Activated CD4-positive, alpha-beta T cell treated with anti-CD3 and anti-CD28 coated beads, Interleukin-2, amount 10 ng/mL, durations not matched to agents 7 days and 5 days (primary cell): ENCODE results near the gene SH3PXD2A. TPM values are rescaled to one million over a fixed set of nuclear protein-coding genes. Genes with fewer than 3 reads are reported as not detected.

Experiments
- CTCF ChIA-PET: fragments of 350-600 bp; sonication (Branson Sonifier 250); formaldehyde crosslinking; loops from one replicate; lab custom pipeline; 2021; ENCODE audit warnings: antibody characterized with exemption; lab: Charles Lee
- POLR2A ChIA-PET: fragments of 350-600 bp; sonication (Branson Sonifier 250); formaldehyde crosslinking; loops from one replicate; lab custom pipeline; 2021; ENCODE audit warnings: antibody characterized with exemption; lab: Charles Lee
- DNase-seq: peaks from one replicate; pipeline ENCODE4 v3.0.0-alpha.2; 2020
- H3K27ac Mint-ChIP-seq: one replicate; pipeline ENCODE4 v1.8.0; 2021; ENCODE audit warnings: mild to moderate bottlenecking, moderate library complexity, mixed read lengths
- H3K27me3 Mint-ChIP-seq: one replicate; pipeline ENCODE4 v1.8.0; 2021; ENCODE audit warnings: mixed read lengths
- H3K36me3 Mint-ChIP-seq: one replicate; pipeline ENCODE4 v1.8.0; 2021; ENCODE audit warnings: low read depth, mixed read lengths
- H3K4me1 Mint-ChIP-seq: one replicate; pipeline ENCODE4 v1.8.0; 2021; ENCODE audit warnings: mixed read lengths
- H3K4me3 Mint-ChIP-seq: one replicate; pipeline ENCODE4 v1.8.0; 2021; ENCODE audit warnings: mild to moderate bottlenecking, moderate library complexity, mixed read lengths
- H3K9me3 Mint-ChIP-seq: one replicate; pipeline ENCODE4 v1.8.0; 2021; ENCODE audit warnings: mixed read lengths
- total RNA-seq, 2 experiments: library from RNA; stranded (reverse); gene quantifications; one replicate each; pipeline ENCODE4 v1.2.3, GENCODE V29; 2021

The SH3PXD2A gene
- total RNA-seq, 2 experiments from 2014 or later, result 11.9 to 12.7 TPM

GRCh38 chr10:103872137-103872931, 17.0 kb upstream of the SH3PXD2A start:
- Mint-ChIP-seq H3K4me3 (no peak overlapping the region), H3K4me1 (no peaks in the 10 kb centered on the region), H3K9me3 (no peaks in the 10 kb centered on the region), H3K27ac (no peak overlapping the region), H3K36me3 (peaks cover 5% of the 10 kb centered on the region), H3K27me3 (no peaks in the 10 kb centered on the region)
- no peak for DNase-seq
- CTCF ChIA-PET, result interaction anchor here (1.0 to 1.5 kb wide), 2 partner anchors 15 to 161 kb away, joined by 3 read pairs; no protein-coding TSS in a partner anchor
- POLR2A ChIA-PET, result no interaction called here

- peaks cover 5% of the 10 kb centered on the region for H3K36me3 Mint-ChIP-seq
- no peak overlapping the region for H3K4me3 Mint-ChIP-seq
- H3K27me3 Mint-ChIP-seq, result no peaks in the 10 kb centered on the region
- H3K9me3 Mint-ChIP-seq, result no peaks in the 10 kb centered on the region
- no peak overlapping the region for H3K27ac Mint-ChIP-seq
- POLR2A ChIA-PET, result no interaction called here
- CTCF ChIA-PET, result interaction anchor here (1.5 kb wide), 1 partner anchor 17 kb away, joined by 3 read pairs; no protein-coding TSS in a partner anchor
- H3K4me1 Mint-ChIP-seq, result no peaks in the 10 kb centered on the region
- no peak for DNase-seq
Observed at GRCh38 chr10:103871006-103871405, 15.6 kb upstream of the SH3PXD2A start.

GRCh38 chr10:103870516-103870915, 15.1 kb upstream of the SH3PXD2A start:
- POLR2A ChIA-PET, result no interaction called here
- no peak for DNase-seq
- H3K27me3 Mint-ChIP-seq, result no peaks in the 10 kb centered on the region
- H3K4me3 Mint-ChIP-seq, result no peak overlapping the region
- H3K9me3 Mint-ChIP-seq, result peaks cover under 1% of the 10 kb centered on the region
- CTCF ChIA-PET, result no interaction called here
- H3K36me3 Mint-ChIP-seq, result peaks cover 5% of the 10 kb centered on the region
- H3K27ac Mint-ChIP-seq, result no peak overlapping the region
- H3K4me1 Mint-ChIP-seq, result no peaks in the 10 kb centered on the region

GRCh38 chr10:103869336-103869735, 14.0 kb upstream of the SH3PXD2A start:
- POLR2A ChIA-PET, result no interaction called here
- Mint-ChIP-seq H3K27ac (no peak overlapping the region), H3K9me3 (peaks cover 10% of the 10 kb centered on the region), H3K27me3 (peaks cover 2% of the 10 kb centered on the region), H3K4me3 (no peak overlapping the region), H3K4me1 (no peaks in the 10 kb centered on the region), H3K36me3 (peaks cover 7% of the 10 kb centered on the region)
- no peak for DNase-seq
- CTCF ChIA-PET, result interaction anchor here (0.9 kb wide), 1 partner anchor 96 kb away, joined by 3 read pairs; no protein-coding TSS in a partner anchor

GRCh38 chr10:103868200-103868599, 12.8 kb upstream of the SH3PXD2A start:
- Mint-ChIP-seq H3K36me3 (peaks cover 7% of the 10 kb centered on the region), H3K9me3 (peaks cover 10% of the 10 kb centered on the region), H3K27ac (no peak overlapping the region), H3K4me1 (no peaks in the 10 kb centered on the region), H3K4me3 (no peak overlapping the region), H3K27me3 (peaks cover 2% of the 10 kb centered on the region)
- ChIA-PET POLR2A (no interaction called here), CTCF (interaction anchor here (0.6 to 1.1 kb wide), 3 partner anchors 12 to 169 kb away, joined by 3 read pairs; no protein-coding TSS in a partner anchor)
- no peak for DNase-seq

- H3K27ac Mint-ChIP-seq, result no peak overlapping the region
- H3K4me1 Mint-ChIP-seq, result no peaks in the 10 kb centered on the region
- peaks cover 2% of the 10 kb centered on the region for H3K36me3 Mint-ChIP-seq
- ChIA-PET POLR2A (no interaction called here), CTCF (interaction anchor here (2.0 kb wide), 1 partner anchor 148 kb away, joined by 16 read pairs; no protein-coding TSS in a partner anchor)
- H3K4me3 Mint-ChIP-seq, result no peak overlapping the region
- H3K9me3 Mint-ChIP-seq, result peaks cover 10% of the 10 kb centered on the region
- no peak for DNase-seq
- H3K27me3 Mint-ChIP-seq, result peaks cover 35% of the 10 kb centered on the region
Observed at GRCh38 chr10:103861505-103861904, 6.1 kb upstream of the SH3PXD2A start.

GRCh38 chr10:103859161-103860086, 4.0 kb upstream of the SH3PXD2A start:
- ChIA-PET CTCF (interaction anchor here (1.0 to 1.6 kb wide), 3 partner anchors 37 to 200 kb away, joined by 3 to 14 read pairs (median 3); no protein-coding TSS in a partner anchor), POLR2A (no interaction called here)
- Mint-ChIP-seq H3K36me3 (no peaks in the 10 kb centered on the region), H3K9me3 (no peaks in the 10 kb centered on the region), H3K4me1 (peaks cover 8% of the 10 kb centered on the region), H3K27me3 (peaks cover 44% of the 10 kb centered on the region), H3K4me3 (no peak overlapping the region), H3K27ac (no peak overlapping the region)
- peak; percentile 76 for DNase-seq

- CTCF ChIA-PET, result interaction anchor here (0.8 to 2.1 kb wide), 6 partner anchors 36 to 199 kb away, joined by 3 to 14 read pairs (median 3); no protein-coding TSS in a partner anchor
Observed at GRCh38 chr10:103858360-103858759, 3.0 kb upstream of the SH3PXD2A start.

GRCh38 chr10:103856797-103857170, 1.4 kb upstream of the SH3PXD2A start:
- peaks cover 13% of the 10 kb centered on the region for H3K4me1 Mint-ChIP-seq
- no peak for DNase-seq
- peaks cover 68% of the 10 kb centered on the region for H3K27me3 Mint-ChIP-seq
- ChIA-PET POLR2A (no interaction called here), CTCF (interaction anchor here (0.6 to 2.1 kb wide), 11 partner anchors 9 to 281 kb away, joined by 3 to 10 read pairs (median 3); no protein-coding TSS in a partner anchor)
- no peaks in the 10 kb centered on the region for H3K9me3 Mint-ChIP-seq
- no peak overlapping the region for H3K4me3 Mint-ChIP-seq
- H3K27ac Mint-ChIP-seq, result no peak overlapping the region
- no peaks in the 10 kb centered on the region for H3K36me3 Mint-ChIP-seq

More at GRCh38 chr10:103858360-103858759, 3.0 kb upstream of the SH3PXD2A start:
- H3K27ac Mint-ChIP-seq, result no peak overlapping the region
- H3K4me3 Mint-ChIP-seq, result no peak overlapping the region
- H3K4me1 Mint-ChIP-seq, result peaks cover 13% of the 10 kb centered on the region
- H3K9me3 Mint-ChIP-seq, result no peaks in the 10 kb centered on the region
- POLR2A ChIA-PET, result no interaction called here
- peaks cover 55% of the 10 kb centered on the region for H3K27me3 Mint-ChIP-seq
- no peaks in the 10 kb centered on the region for H3K36me3 Mint-ChIP-seq
- no peak for DNase-seq

GRCh38 chr10:103855852-103856796, 748 bp upstream of the SH3PXD2A start:
- peaks cover 13% of the 10 kb centered on the region for H3K4me1 Mint-ChIP-seq
- H3K4me3 Mint-ChIP-seq, result peak overlapping the region; percentile 19
- ChIA-PET POLR2A (no interaction called here), CTCF (interaction anchor here (0.7 to 1.5 kb wide), 8 partner anchors 8 to 196 kb away, joined by 3 to 10 read pairs (median 3); no protein-coding TSS in a partner anchor)
- peaks cover 71% of the 10 kb centered on the region for H3K27me3 Mint-ChIP-seq
- H3K27ac Mint-ChIP-seq, result no peak overlapping the region
- DNase-seq, result no peak
- no peaks in the 10 kb centered on the region for H3K9me3 Mint-ChIP-seq
- H3K36me3 Mint-ChIP-seq, result no peaks in the 10 kb centered on the region

GRCh38 chr10:103854686-103855391, 537 bp downstream of the SH3PXD2A start:
- Mint-ChIP-seq H3K36me3 (no peaks in the 10 kb centered on the region), H3K27me3 (peaks cover 76% of the 10 kb centered on the region), H3K4me3 (peak overlapping the region; percentile 71), H3K27ac (no peak overlapping the region), H3K9me3 (no peaks in the 10 kb centered on the region), H3K4me1 (peaks cover 13% of the 10 kb centered on the region)
- POLR2A ChIA-PET, result no interaction called here
- no peak for DNase-seq
- CTCF ChIA-PET, result interaction anchor here (0.6 to 1.8 kb wide), 12 partner anchors 12 to 575 kb away, joined by 3 to 5 read pairs (median 3); no protein-coding TSS in a partner anchor
